Measurements from ENCODE around the gene ZG16B. TPM values are rescaled to one million over a fixed set of nuclear protein-coding genes. Genes with fewer than 3 reads are reported as not detected.

Gene ZG16B
- total RNA-seq, 1 donor from 2014 or later = 6.5 TPM

DNA sequence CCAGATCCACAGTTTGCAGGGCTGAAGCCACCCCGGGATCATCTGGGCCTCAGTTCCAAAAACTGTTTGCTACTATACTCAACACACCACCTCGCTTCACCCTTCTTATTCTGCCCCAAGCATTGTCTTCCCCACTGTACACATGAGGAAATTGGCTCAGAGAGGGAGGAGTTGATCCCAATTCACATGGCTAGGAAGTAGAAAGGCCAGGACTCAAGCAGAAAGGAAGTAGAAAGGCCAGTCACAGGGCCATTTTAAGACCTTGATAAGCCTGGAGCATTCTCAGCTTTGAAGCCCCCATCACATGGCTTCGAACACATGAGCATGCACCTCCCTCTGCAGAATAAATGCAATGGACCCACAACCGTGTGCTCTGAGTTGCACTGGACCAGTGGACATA lies 35.5 kb downstream of the ZG16B start:
- intact Hi-C loops (cut with micrococcal nuclease) = loop anchor here (5.0 kb wide), 1 partner anchor 193 kb away; no protein-coding TSS in a partner anchor

DNA sequence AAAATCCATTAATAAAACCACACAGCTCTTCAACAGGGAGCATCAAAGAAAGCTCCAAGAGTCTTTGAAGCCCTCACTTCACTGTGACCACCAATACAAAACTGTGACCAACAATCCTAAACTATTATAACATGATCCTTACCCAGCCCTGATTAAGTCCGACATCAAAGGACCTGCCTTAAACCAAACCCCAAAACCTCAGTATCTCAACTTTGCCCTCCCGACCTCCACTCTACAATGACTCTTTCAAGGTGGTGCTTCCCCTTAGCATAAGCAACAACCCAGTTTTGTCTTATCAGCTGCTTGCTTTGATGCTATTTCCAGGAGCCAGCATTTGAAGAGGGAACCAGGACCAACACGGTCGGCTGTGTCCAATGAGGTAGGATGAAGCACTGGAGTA lies 36.3 kb downstream of the ZG16B start:
- intact Hi-C loops (cut with micrococcal nuclease) = loop anchor here (5.0 kb wide), 1 partner anchor 194 kb away; no protein-coding TSS in a partner anchor

DNA sequence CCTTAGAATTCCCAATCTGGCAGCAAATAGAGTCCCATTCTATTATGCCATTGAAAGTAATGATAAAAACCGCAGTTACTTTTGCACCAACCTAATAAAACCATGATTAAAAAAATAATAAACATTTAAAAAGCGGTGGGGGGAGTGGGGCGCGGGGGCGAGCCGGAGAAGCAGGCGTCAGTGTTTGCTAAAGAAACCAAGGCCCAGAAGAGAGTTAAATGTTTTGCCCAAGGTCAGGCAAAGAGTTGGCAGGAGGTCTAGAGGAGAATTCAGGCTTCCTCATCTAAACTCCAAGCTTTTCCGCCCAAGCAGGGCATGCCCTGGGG lies 37.5 kb downstream of the ZG16B start:
- intact Hi-C loops (cut with micrococcal nuclease) = loop anchor here (5.0 kb wide), 1 partner anchor 195 kb away; no protein-coding TSS in a partner anchor

DNA sequence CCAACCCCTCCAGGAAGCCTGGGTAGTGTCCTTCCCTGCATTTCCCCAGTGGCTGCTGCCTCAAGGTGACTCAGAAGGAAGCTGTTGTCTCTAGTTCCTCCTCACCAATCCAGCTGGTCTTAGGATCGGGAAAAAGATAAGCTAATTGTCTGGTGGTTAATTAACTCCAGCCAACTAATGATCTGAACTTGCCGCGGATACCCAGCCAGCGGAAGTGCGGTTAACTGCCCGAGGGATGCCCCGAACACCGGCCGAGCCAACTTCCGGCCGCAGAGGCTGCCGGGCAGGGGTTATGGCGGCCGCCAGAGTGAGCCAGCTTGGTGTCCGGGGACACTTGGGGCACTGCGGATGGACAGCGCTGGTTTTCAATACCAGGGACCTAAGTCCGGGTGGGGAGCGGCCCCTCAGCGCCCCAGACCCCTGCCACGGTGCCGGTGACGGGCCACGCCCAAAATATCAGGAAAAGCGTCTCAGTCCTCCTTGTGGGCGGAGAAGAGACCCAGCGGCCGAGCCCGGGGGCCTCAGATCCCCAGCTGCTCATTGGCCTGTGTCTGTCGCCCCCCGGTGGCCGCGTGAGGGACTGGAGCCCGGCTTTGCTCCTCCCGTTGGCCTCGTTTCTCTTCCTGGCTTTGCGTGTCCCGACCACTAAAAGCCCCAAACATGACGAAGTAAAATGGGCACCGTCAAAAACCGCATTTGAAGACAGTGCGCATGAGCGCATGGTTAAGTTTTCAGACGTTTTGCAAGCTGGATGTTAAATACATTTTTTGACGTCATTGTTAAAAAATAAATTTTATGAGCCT lies 38.1 kb downstream of the ZG16B start:
- intact Hi-C loops (cut with micrococcal nuclease) = loop anchor here (1.0 to 5.0 kb wide), 4 partner anchors 15 to 196 kb away; partner anchors contain the start of genes FLYWCH1 and FLYWCH2

DNA sequence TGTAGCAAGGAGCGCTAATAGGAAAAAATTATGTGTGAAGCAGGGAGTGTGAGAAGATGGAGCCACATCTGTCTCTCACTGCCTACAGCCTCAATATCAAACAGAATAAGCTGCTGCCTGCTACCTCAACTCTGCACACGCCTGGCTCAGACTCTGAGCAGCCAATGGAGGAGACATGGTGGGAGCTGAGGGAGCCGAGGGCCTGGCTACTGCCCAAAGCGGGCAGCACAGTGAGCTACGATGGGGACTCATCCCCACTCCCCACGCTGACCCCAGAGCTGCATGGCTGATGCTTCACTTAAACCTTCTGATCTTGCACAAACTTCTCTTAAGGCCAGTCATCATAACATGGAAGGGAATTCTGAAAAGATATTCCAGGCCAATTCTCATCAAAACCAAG lies 41.8 kb downstream of the ZG16B start:
- intact Hi-C loops (cut with micrococcal nuclease) = no loop called here

DNA sequence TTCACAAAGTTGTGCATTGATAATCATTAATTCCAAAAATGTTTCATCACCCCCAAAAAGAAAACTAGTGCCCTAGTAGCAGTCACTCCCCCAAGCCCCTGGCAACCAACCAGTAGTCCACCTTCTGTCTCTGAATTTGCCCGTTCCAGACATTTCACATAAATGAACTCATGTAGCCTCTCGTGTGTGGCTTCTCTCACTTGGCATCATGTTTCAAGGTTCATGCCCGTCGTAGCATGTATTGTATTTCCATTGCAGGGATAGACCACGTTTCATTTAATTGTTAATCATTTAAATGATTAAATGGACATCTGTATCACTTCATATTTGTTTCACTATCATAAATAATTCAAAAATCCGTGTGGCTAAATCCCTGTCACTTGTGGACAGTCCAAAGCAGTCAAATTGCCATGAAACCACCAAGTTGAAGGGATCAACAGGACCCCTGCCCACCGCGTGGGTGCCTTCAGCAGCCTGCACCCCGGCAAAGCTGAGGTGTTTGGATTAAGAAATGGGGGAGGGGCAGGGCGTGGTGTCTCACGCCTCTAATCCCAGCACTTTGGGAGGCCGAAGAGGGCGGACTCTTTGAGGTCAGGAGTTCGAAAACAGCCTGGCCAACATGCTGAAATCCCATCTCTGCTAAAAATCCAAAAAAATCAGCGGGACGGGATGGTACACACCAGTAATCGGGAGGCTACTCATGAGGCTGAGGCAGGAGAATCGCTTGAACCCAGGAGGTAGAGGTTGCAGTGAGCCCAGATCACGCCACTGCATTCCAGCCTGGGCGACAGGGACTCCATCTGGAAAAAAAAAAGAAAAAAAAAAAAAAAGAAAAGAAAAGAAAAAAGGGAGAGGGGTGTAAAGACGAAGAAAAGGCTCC lies 44.2 kb downstream of the ZG16B start:
- intact Hi-C loops (cut with micrococcal nuclease) = loop anchor here (2.0 kb wide), 1 partner anchor 53 kb away; no protein-coding TSS in a partner anchor

DNA sequence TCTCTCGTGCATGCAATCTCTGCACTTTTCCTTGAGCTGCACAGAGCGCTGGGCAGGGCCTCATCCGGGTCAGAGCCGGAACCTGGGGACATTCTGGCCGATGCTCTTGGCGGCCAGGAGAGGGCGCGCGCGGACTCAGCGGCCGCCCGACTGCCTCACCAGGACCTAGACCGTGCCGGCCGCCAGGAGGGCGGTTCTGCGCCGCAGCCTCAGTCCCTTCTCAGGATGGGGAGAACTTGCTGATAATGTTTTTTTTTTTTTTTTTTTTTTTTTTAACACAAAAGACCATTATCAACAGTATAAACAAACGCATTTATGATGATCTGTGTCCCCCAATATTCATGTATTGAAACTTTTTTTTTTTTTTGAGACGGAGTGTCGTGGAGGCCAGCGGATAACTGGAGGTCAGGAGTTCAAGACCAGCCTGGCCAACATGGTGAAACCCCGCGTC lies 44.8 kb downstream of the ZG16B start:
- intact Hi-C loops (cut with micrococcal nuclease) = loop anchor here (2.0 kb wide), 1 partner anchor 52 kb away; no protein-coding TSS in a partner anchor

DNA sequence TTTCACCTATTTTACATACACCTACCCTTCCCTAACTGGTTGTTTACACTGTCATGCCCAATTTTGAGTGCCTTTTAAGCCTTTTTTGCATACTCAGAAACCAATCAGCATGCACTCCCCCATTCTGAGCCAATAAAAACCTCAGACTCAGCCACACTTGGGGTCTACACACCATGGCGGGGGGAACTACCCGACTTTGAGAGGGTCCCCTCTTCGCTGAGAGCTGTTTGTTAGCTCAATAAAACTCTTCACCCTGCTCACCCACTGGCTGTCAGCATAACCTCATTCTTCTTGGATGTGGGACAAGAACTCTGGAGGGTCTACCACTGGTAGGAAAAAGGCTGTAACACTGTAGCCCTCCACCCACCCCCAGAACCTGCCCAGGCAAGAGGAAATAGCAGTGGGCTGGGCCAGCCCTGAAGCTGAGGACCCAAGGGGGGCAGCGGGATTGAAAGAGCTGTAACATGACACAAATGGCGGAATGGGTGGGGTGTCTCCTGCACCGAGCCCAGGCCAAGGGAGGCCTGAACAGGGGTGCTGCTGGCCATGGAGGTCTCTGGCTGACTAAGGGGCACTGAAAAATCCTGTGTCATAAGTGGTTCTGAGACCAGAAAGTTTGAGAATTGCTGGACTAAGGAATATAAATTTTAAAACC lies 49.9 kb downstream of the ZG16B start:
- intact Hi-C loops (cut with micrococcal nuclease) = loop anchor here (10.0 kb wide), 1 partner anchor 125 kb away; the partner anchor contains the start of gene SRRM2

Other genes starting within 250 kb of the ZG16B start
- gene KCTD5, start 147.8 kb upstream of the ZG16B start, total RNA-seq = 33.9 and 37.2 TPM in 2 replicates
- 1.0 and 1.2 TPM in 2 replicates for gene PRSS27, start 110.1 kb upstream of the ZG16B start, total RNA-seq
- gene SRRM2, start 77.7 kb upstream of the ZG16B start, total RNA-seq = 559 and 595 TPM in 2 replicates
- gene ELOB, start 53.0 kb upstream of the ZG16B start, total RNA-seq = 232 TPM in 2 replicates
- gene PRSS33, start 42.7 kb upstream of the ZG16B start, total RNA-seq = not detected in 2 replicates
- gene PRSS41, start 31.8 kb upstream of the ZG16B start, total RNA-seq = not detected in 2 replicates
- 5.7 and 6.6 TPM in 2 replicates for gene PRSS21, start 13.1 kb upstream of the ZG16B start, total RNA-seq
- gene PRSS22, start 27.9 kb downstream of the ZG16B start, total RNA-seq = not detected in 2 replicates
- gene FLYWCH2, start 52.9 kb downstream of the ZG16B start, total RNA-seq = 20.0 and 23.6 TPM in 2 replicates
- gene FLYWCH1, start 81.6 kb downstream of the ZG16B start, total RNA-seq = 61.6 and 67.3 TPM in 2 replicates
- not detected in 2 replicates for gene KREMEN2, start 134.0 kb downstream of the ZG16B start, total RNA-seq
- 43.0 and 49.9 TPM in 2 replicates for gene PAQR4, start 139.0 kb downstream of the ZG16B start, total RNA-seq
- gene PKMYT1, start 150.1 kb downstream of the ZG16B start, total RNA-seq = 124 and 125 TPM in 2 replicates
- gene CLDN9, start 182.6 kb downstream of the ZG16B start, total RNA-seq = 0.43 and 0.77 TPM in 2 replicates
- gene CLDN6, start 187.9 kb downstream of the ZG16B start, total RNA-seq = not detected in 2 replicates
- gene TNFRSF12A, start 190.1 kb downstream of the ZG16B start, total RNA-seq = 4.8 and 5.7 TPM in 2 replicates
- gene HCFC1R1, start 193.6 kb downstream of the ZG16B start, total RNA-seq = 29.2 and 31.2 TPM in 2 replicates
- 64.3 and 65.9 TPM in 2 replicates for gene THOC6, start 193.7 kb downstream of the ZG16B start, total RNA-seq
- gene BICDL2, start 206.6 kb downstream of the ZG16B start, total RNA-seq = 0.20 and 0.23 TPM in 2 replicates
- gene MMP25, start 216.3 kb downstream of the ZG16B start, total RNA-seq = 71.1 and 75.1 TPM in 2 replicates
- 3,664 and 3,681 TPM in 2 replicates for gene IL32, start 235.3 kb downstream of the ZG16B start, total RNA-seq